RCC 7860 (cell line): ENCODE data around the gene ACVR1B.
A peak's percentile ranks its signal among the peaks of the same experiment; 100 is the strongest.
"Not testable (repeated sequence)": the region's sequence is repeated elsewhere in the genome, so short reads cannot be mapped to it uniquely, and the experiment has no call there.

ENCODE experiments used
- DNase-seq: peaks from one replicate; pipeline ENCODE4 v3.0.0-alpha.2; 2015; ENCODE audit warnings: low spot score
- FAIRE-seq: peaks from 2 replicates; lab custom pipeline; 2012; peaks lifted over from hg19 to GRCh38; lab: Jason Lieb, UNC

Gene ACVR1B

GRCh38 chr12:51969643-51970042 is 18.1 kb downstream of the ACVR1B start:
- DNase-seq: no peak
- FAIRE-seq: no peak

- DNase-seq: peak; percentile 48
- peak; percentile 77 for FAIRE-seq
Measured at GRCh38 chr12:51970904-51971646, 19.6 kb downstream of the ACVR1B start.

- DNase-seq (peak; percentile 4), FAIRE-seq (no peak)
Measured at GRCh38 chr12:51971679-51972421, 20.4 kb downstream of the ACVR1B start.

GRCh38 chr12:51972422-51972812 is 20.9 kb downstream of the ACVR1B start:
- DNase-seq (no peak), FAIRE-seq (no peak)

DNA sequence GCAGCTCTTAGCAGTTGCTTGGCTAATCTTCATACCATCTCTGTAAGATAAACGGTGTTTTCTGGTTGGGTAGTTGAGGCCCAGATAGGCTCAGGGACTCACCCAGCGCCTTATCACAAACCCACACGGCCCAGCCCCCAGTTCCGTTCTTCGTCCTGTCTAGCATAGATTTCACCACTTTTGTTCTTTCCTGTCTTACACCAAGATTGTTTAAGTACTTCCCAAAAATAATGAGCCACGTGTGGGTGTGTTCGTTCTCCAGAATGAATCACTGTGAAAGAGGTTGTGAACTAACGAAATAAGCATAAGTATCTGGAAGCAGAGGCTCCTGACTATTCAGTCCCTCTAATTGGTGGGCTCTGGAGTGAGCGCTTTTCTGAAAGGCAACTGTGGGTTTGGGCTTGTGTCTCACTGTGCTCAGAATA is 21.4 kb downstream of the ACVR1B start:
- DNase-seq (peak; percentile 27), FAIRE-seq (peak; percentile 61)

GRCh38 chr12:51973560-51973959 is 22.1 kb downstream of the ACVR1B start:
- FAIRE-seq (no peak), DNase-seq (no peak)

- FAIRE-seq: no peak
- no peak for DNase-seq
Measured at GRCh38 chr12:51974646-51975045, 23.1 kb downstream of the ACVR1B start.

DNA sequence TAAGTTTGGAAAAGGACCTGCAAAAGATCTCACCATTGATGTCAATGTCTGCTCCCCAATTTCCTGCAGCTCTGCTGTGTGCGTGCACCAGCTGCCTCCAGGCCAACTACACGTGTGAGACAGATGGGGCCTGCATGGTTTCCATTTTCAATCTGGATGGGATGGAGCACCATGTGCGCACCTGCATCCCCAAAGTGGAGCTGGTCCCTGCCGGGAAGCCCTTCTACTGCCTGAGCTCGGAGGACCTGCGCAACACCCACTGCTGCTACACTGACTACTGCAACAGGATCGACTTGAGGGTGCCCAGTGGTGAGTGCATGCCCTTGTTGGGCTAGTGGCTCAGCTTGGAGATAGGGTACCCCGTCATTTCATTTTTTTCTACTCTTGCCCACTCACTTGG is 23.7 kb downstream of the ACVR1B start:
- DNase-seq (no peak), FAIRE-seq (no peak)

- FAIRE-seq (peak; percentile 91), DNase-seq (peak; percentile 85)
Measured at GRCh38 chr12:51976376-51977160, 25.1 kb downstream of the ACVR1B start.

DNA sequence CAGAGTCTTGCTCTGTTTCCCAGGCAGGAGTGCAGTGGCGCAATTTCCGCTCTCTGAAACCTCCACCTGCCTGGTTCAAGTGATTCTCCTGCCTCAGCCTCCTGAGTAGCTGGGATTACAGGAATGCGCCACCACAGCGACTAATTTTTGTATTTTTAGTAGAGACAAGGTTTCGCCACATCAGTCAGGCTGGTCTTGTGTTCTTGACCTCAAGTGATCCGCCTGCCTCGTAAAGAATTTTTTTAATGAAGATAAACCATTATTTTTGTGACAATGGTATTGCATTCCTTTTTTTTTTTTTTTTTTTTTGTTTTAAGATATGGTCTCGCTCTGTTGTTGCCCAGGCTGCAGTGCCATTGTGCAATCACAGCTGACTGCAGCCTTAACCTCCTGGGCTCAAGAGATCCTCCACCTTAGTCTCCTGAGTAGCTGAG is 25.8 kb downstream of the ACVR1B start:
- DNase-seq (peak; percentile 9), FAIRE-seq (no peak)

DNA sequence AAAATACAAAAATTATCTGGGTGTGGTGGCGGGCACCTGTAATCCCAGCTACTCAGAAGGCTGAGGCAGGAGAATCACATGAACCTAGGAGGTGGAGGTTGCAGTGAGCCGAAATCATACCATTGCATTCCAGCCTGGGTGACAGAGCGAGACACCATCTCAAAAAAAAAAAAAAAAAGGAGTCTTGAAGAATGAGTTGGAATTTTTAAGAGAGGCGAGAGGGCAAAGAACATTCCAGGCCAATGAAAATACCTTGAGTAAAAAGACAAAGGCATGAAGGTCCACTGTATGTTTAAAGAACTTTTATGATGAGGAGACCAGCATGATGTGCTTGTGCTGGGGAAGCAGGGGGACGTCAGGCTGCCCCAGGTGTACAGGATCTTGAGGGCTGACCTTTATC is 27.8 kb downstream of the ACVR1B start:
- not testable (repeated sequence) for FAIRE-seq, DNase-seq

- peak; percentile 28 for FAIRE-seq
- DNase-seq: peak; percentile 57
Measured at GRCh38 chr12:51980051-51980808, 28.7 kb downstream of the ACVR1B start.

DNA sequence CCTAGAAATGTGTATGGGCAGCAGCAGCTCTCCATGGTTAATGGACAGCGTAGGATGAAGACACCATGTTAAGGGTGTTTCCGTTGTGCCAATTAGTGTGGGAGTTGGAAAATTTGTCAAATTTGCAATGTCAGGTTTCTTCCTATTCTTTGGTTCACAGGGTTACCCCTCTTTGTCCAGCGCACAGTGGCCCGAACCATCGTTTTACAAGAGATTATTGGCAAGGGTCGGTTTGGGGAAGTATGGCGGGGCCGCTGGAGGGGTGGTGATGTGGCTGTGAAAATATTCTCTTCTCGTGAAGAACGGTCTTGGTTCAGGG is 29.3 kb downstream of the ACVR1B start:
- DNase-seq: no peak
- no peak for FAIRE-seq

DNA sequence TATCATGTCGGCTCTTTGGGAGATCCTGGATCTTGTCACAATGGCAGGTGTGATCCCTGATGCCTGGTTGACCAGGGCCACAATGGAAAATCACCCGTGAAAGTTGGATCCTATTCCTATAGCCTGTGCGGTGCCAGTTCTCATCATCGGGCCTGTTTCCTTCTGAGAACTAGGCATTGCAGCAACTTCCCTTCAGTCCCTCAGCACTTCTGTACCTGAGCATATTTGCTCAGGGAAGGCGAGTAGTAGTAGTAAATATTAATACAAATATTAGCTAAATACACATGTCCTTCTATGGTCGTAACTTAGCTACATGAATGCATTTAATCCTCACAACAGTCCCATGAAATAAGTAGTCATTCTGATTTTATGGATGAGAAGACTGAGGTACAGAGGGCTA is 33.2 kb downstream of the ACVR1B start:
- FAIRE-seq (no peak), DNase-seq (no peak)

DNA sequence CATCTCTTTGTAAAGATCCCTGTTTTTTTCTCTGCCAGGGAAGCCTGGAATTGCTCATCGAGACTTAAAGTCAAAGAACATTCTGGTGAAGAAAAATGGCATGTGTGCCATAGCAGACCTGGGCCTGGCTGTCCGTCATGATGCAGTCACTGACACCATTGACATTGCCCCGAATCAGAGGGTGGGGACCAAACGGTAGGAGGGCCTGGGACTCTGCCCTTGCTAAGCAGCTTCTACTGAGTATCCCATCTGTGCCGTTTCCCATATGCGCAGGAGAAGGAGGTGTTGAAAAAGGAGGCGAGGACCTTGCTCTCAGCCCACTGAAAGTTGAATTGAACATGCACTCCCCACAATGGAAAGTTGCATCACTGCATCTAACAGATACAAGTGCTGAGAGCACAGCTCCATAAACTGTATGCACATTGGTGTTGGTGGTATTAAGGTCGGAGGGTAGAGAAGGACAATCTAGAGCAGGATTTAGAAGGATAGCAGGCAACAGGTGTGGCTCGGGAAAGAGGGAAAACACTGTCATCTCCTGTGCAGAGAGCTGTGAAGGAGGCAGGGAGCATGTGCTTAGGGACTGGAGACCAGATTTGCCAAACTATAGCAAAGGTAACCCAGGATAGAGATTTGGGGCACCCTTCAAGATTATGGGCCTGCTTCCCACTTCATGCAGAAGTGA is 33.8 kb downstream of the ACVR1B start:
- FAIRE-seq (no peak), DNase-seq (no peak)

DNA sequence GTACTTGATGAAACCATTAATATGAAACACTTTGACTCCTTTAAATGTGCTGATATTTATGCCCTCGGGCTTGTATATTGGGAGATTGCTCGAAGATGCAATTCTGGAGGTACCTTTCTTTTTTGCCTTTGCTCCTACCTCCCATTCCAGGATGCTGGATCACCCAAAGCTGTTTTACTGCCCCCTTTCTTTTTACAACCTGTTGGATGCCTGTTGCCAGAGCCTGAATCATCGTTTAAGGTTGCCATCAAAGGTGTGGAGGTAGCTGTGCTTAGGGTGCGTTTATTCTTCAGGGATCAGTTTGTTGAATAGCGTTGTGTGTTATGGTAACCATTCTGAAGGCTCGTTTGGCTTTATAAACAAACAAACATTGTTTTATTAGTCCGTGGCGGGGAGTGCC is 35.3 kb downstream of the ACVR1B start:
- DNase-seq (no peak), FAIRE-seq (no peak)

- no peak for DNase-seq
- FAIRE-seq: no peak
Measured at GRCh38 chr12:51992246-51992645, 40.7 kb downstream of the ACVR1B start.

DNA sequence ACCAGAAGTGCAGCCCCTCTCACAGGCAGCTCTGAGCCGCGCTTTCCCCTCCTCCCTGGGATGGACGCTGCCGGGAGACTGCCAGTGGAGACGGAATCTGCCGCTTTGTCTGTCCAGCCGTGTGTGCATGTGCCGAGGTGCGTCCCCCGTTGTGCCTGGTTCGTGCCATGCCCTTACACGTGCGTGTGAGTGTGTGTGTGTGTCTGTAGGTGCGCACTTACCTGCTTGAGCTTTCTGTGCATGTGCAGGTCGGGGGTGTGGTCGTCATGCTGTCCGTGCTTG is 43.0 kb downstream of the ACVR1B start:
- FAIRE-seq (no peak), DNase-seq (no peak)

DNA sequence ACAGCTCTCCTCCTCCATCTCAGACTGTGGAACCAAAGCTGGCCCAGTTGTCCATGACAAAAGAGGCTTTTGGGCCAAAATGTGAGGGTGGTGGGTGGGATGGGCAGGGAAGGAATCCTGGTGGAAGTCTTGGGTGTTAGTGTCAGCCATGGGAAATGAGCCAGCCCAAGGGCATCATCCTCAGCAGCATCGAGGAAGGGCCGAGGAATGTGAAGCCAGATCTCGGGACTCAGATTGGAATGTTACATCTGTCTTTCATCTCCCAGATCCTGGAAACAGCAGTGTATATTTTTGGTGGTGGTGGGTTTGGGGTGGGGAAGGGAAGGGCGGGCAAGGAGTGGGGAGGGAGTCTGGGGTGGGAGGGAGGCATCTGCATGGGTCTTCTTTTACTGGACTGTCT is 43.5 kb downstream of the ACVR1B start:
- FAIRE-seq: no peak

GRCh38 chr12:51997136-51997535 is 45.6 kb downstream of the ACVR1B start:
- no peak for FAIRE-seq
- no peak for DNase-seq

More for the DNA sequence above, 43.5 kb downstream of the ACVR1B start:
- no peak for DNase-seq
